Measurements from ENCODE around the gene THBS2.

- TF ChIP-seq CTCF (IDR thresholded peaks at IDR 0.05; ENCODE audit: insufficient read depth, low read depth, low read length) (no peak), EZH2 (IDR thresholded peaks at IDR 0.05; ENCODE audit: insufficient read depth, low read length) (no peak)
Measured at GRCh38 chr6:169204167-169204566, 49.5 kb downstream of the THBS2 start.
